ENCODE measurements around the gene UNC5C. TPM values are rescaled to one million over a fixed set of nuclear protein-coding genes. Genes with fewer than 3 reads are reported as not detected.

UNC5C gene
- total RNA-seq, 3 donors from 2014 or later (not counting 1 experiment from before 2014, with no cell fraction given) = not detected

DNA sequence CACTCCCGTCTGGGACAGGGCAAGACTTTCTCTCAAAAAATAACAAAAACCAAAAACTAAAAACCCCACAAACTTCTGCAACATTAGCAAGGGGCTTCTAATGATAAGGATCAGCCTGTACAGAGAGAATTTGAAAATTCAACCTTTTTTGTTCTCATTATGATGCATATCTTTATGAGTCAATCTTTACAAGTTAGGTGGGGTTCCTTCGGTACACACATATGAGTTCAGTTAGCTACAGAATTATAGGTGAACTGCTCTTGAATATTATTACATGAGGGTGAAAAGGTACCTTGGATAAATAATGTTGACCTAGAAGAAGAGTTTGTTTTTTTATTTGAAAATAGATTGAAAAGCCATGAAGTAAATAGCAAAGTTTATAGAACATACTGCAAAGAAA is 252.7 kb downstream of the UNC5C start:
- H3K27ac ChIP-seq (ENCODE audit: low read length) = no peak overlapping the region
- H3K27me3 Mint-ChIP-seq (ENCODE audit: low read depth in 2 of 2) = no peaks in the 10 kb centered on the region
- no peak for ATAC-seq
- DNase-seq = no peak
- TF ChIP-seq, protein P1, sequence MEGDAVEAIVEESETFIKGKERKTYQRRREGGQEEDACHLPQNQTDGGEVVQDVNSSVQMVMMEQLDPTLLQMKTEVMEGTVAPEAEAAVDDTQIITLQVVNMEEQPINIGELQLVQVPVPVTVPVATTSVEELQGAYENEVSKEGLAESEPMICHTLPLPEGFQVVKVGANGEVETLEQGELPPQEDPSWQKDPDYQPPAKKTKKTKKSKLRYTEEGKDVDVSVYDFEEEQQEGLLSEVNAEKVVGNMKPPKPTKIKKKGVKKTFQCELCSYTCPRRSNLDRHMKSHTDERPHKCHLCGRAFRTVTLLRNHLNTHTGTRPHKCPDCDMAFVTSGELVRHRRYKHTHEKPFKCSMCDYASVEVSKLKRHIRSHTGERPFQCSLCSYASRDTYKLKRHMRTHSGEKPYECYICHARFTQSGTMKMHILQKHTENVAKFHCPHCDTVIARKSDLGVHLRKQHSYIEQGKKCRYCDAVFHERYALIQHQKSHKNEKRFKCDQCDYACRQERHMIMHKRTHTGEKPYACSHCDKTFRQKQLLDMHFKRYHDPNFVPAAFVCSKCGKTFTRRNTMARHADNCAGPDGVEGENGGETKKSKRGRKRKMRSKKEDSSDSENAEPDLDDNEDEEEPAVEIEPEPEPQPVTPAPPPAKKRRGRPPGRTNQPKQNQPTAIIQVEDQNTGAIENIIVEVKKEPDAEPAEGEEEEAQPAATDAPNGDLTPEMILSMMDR (IDR thresholded peaks at IDR 0.05) = no peak
- H3K9me3 Mint-ChIP-seq = peaks cover 2 to 4% of the 10 kb centered on the region in 2 donors
- H3K4me3 Mint-ChIP-seq = no peak overlapping the region
- no peaks in the 10 kb centered on the region for H3K9me3 ChIP-seq (ENCODE audit: control insufficient read depth, insufficient read depth, low read length)
- no peak overlapping the region for H3K27ac Mint-ChIP-seq
- H3K36me3 ChIP-seq (ENCODE audit: control insufficient read depth, insufficient read depth, low read length) = no peaks in the 10 kb centered on the region
- H3K4me3 ChIP-seq (ENCODE audit: low read length) = no peak overlapping the region
- WGBS (ENCODE audit: insufficient coverage) = 100% methylated on average over 1 of the region's 2 CpGs
- H3K4me1 ChIP-seq (ENCODE audit: control insufficient read depth, insufficient read depth, low read length) = peaks cover 5% of the 10 kb centered on the region
- H3K4me1 Mint-ChIP-seq = peaks cover 14 to 19% of the 10 kb centered on the region in 2 donors
- H3K27me3 ChIP-seq (ENCODE audit: control insufficient read depth, insufficient read depth, low read length) = no peaks in the 10 kb centered on the region
- intact Hi-C loops (cut with micrococcal nuclease) = no loop called here
- H3K36me3 Mint-ChIP-seq = no peaks in the 10 kb centered on the region

- peaks cover 5% of the 10 kb centered on the region for H3K4me1 ChIP-seq (ENCODE audit: control insufficient read depth, insufficient read depth, low read length)
- intact Hi-C loops (cut with micrococcal nuclease) = no loop called here
- Mint-ChIP-seq H3K4me3 (no peak overlapping the region), H3K27me3 (ENCODE audit: low read depth in 2 of 2) (no peaks in the 10 kb centered on the region), H3K36me3 (no peaks in the 10 kb centered on the region), H3K27ac (no peak overlapping the region), H3K4me1 (peaks cover 22 to 27% of the 10 kb centered on the region in 2 donors), H3K9me3 (peaks cover 2 to 4% of the 10 kb centered on the region in 2 donors)
- DNase-seq (no peak), ATAC-seq (no peak)
- H3K36me3 ChIP-seq (ENCODE audit: control insufficient read depth, insufficient read depth, low read length) = no peaks in the 10 kb centered on the region
- WGBS (ENCODE audit: insufficient coverage) = no CpG with 5 or more reads among the region's 1 CpG
- TF ChIP-seq, protein P1 (IDR thresholded peaks at IDR 0.05) = no peak
- no peak overlapping the region for H3K4me3 ChIP-seq (ENCODE audit: low read length)
- H3K27me3 ChIP-seq (ENCODE audit: control insufficient read depth, insufficient read depth, low read length) = no peaks in the 10 kb centered on the region
- H3K9me3 ChIP-seq (ENCODE audit: control insufficient read depth, insufficient read depth, low read length) = no peaks in the 10 kb centered on the region
- no peak overlapping the region for H3K27ac ChIP-seq (ENCODE audit: low read length)
Measured at GRCh38 chr4:95295157-95295556, 253.6 kb downstream of the UNC5C start.

GRCh38 chr4:95294321-95294720 is 254.5 kb downstream of the UNC5C start:
- H3K27ac Mint-ChIP-seq = no peak overlapping the region
- intact Hi-C loops (cut with micrococcal nuclease) = no loop called here
- 94% methylated on average over 4 of the region's 4 CpGs for WGBS (ENCODE audit: insufficient coverage)
- no peak overlapping the region for H3K4me3 Mint-ChIP-seq
- DNase-seq (no peak), ATAC-seq (no peak)
- H3K27me3 Mint-ChIP-seq (ENCODE audit: low read depth in 2 of 2) = no peaks in the 10 kb centered on the region
- no peaks in the 10 kb centered on the region for H3K36me3 ChIP-seq (ENCODE audit: control insufficient read depth, insufficient read depth, low read length)
- no peaks in the 10 kb centered on the region for H3K36me3 Mint-ChIP-seq
- no peak overlapping the region for H3K27ac ChIP-seq (ENCODE audit: low read length)
- peaks cover 22 to 27% of the 10 kb centered on the region in 2 donors for H3K4me1 Mint-ChIP-seq
- H3K27me3 ChIP-seq (ENCODE audit: control insufficient read depth, insufficient read depth, low read length) = no peaks in the 10 kb centered on the region
- H3K9me3 ChIP-seq (ENCODE audit: control insufficient read depth, insufficient read depth, low read length) = no peaks in the 10 kb centered on the region
- no peak overlapping the region for H3K4me3 ChIP-seq (ENCODE audit: low read length)
- H3K9me3 Mint-ChIP-seq = peaks cover 2 to 3% of the 10 kb centered on the region in 2 donors
- H3K4me1 ChIP-seq (ENCODE audit: control insufficient read depth, insufficient read depth, low read length) = peaks cover 5% of the 10 kb centered on the region
- TF ChIP-seq, protein P1 (IDR thresholded peaks at IDR 0.05) = no peak

- no peaks in the 10 kb centered on the region for H3K27me3 Mint-ChIP-seq (ENCODE audit: low read depth in 2 of 2)
- no peak overlapping the region for H3K4me3 Mint-ChIP-seq
- Histone ChIP-seq H3K4me3 (ENCODE audit: low read length) (no peak overlapping the region), H3K4me1 (ENCODE audit: control insufficient read depth, insufficient read depth, low read length) (peaks cover 5% of the 10 kb centered on the region), H3K27ac (ENCODE audit: low read length) (no peak overlapping the region), H3K36me3 (ENCODE audit: control insufficient read depth, insufficient read depth, low read length) (no peaks in the 10 kb centered on the region), H3K27me3 (ENCODE audit: control insufficient read depth, insufficient read depth, low read length) (no peaks in the 10 kb centered on the region), H3K9me3 (ENCODE audit: control insufficient read depth, insufficient read depth, low read length) (no peaks in the 10 kb centered on the region)
- TF ChIP-seq, protein P1 (IDR thresholded peaks at IDR 0.05) = no peak
- DNase-seq (peak in 1 of 2 donors; percentile 37), ATAC-seq (peak in 1 of 3 donors; percentile 38)
- H3K36me3 Mint-ChIP-seq = no peaks in the 10 kb centered on the region
- H3K4me1 Mint-ChIP-seq = peaks cover 22 to 32% of the 10 kb centered on the region in 2 donors
- 13% methylated on average over 1 of the region's 1 CpG for WGBS (ENCODE audit: insufficient coverage)
- H3K9me3 Mint-ChIP-seq = no peaks in the 10 kb centered on the region
- H3K27ac Mint-ChIP-seq = no peak overlapping the region
- intact Hi-C loops (cut with micrococcal nuclease) = no loop called here
Measured at GRCh38 chr4:95293014-95293413, 255.8 kb downstream of the UNC5C start.
